OCI-LY1 (cell line): ENCODE data around the gene SMAD3.

Experiments
- EZH2 ChIP-seq: fragments of 200-600 bp; sonication (generic), shearing (Covaris generic); IDR thresholded peaks from 2 replicates; pipeline ENCODE4 v1.8.0; 2017; ENCODE audit warnings: borderline replicate concordance, mixed run types, mild to moderate bottlenecking, antibody characterized with exemption, low read length, moderate library complexity, mixed read lengths
- TF ChIP-seq, protein P1 (sequence below): fragments of 200-600 bp; sonication (generic), shearing (Covaris generic); IDR thresholded peaks from 2 replicates; pipeline ENCODE4 v1.5.1; 2017; ENCODE audit warnings: mild to moderate bottlenecking, antibody characterized with exemption, low read length, moderate library complexity, mixed read lengths

DNA sequence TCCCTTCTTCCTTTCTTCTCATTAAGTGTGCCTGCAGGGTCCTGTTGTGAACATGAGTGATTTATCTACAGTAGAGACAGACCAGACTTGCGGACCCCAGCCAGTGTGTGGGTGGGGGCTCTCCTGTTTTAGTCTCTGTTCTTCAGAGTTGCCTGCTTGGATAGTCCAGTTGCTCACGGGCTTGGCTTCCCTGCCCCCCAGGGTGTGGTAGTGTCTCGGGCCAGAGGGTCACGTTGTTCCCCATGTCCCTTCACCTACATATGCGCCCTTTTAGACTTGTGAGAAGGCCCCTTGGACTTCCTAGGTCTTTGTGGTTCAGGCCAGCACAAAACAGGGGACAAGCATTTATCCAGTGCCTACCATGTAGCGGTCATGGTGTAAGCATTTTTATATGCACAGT lies 103.3 kb downstream of the SMAD3 start:
- no peak for TF ChIP-seq EZH2
- TF ChIP-seq, protein P1, sequence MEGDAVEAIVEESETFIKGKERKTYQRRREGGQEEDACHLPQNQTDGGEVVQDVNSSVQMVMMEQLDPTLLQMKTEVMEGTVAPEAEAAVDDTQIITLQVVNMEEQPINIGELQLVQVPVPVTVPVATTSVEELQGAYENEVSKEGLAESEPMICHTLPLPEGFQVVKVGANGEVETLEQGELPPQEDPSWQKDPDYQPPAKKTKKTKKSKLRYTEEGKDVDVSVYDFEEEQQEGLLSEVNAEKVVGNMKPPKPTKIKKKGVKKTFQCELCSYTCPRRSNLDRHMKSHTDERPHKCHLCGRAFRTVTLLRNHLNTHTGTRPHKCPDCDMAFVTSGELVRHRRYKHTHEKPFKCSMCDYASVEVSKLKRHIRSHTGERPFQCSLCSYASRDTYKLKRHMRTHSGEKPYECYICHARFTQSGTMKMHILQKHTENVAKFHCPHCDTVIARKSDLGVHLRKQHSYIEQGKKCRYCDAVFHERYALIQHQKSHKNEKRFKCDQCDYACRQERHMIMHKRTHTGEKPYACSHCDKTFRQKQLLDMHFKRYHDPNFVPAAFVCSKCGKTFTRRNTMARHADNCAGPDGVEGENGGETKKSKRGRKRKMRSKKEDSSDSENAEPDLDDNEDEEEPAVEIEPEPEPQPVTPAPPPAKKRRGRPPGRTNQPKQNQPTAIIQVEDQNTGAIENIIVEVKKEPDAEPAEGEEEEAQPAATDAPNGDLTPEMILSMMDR = no peak
